HG02759 (cell line): ENCODE results near the gene PRRX1.

Experiments used
- ATAC-seq: cut with Tn5 transposase; IDR thresholded peaks from one replicate; pipeline ENCODE4 v1.9.1; 2021; ENCODE audit warnings: mild to moderate bottlenecking, moderate library complexity; ENCODE audit not compliant: unreplicated experiment

PRRX1 gene

GRCh38 chr1:170686291-170686690 is 22.4 kb downstream of the PRRX1 start:
- no peak for ATAC-seq

GRCh38 chr1:170687621-170688020 is 23.7 kb downstream of the PRRX1 start:
- no peak for ATAC-seq

GRCh38 chr1:170691258-170691657 is 27.3 kb downstream of the PRRX1 start:
- ATAC-seq, result no peak

GRCh38 chr1:170692866-170693575 is 29.1 kb downstream of the PRRX1 start:
- ATAC-seq, result no peak

GRCh38 chr1:170694172-170694926 is 30.4 kb downstream of the PRRX1 start:
- ATAC-seq, result no peak

GRCh38 chr1:170695955-170696590 is 32.1 kb downstream of the PRRX1 start:
- ATAC-seq, result no peak

GRCh38 chr1:170696591-170697290 is 32.8 kb downstream of the PRRX1 start:
- ATAC-seq, result no peak

GRCh38 chr1:170697316-170697715 is 33.4 kb downstream of the PRRX1 start:
- ATAC-seq, result no peak

- no peak for ATAC-seq
Measured at GRCh38 chr1:170698301-170699275, 34.7 kb downstream of the PRRX1 start.

GRCh38 chr1:170699696-170700095 is 35.8 kb downstream of the PRRX1 start:
- ATAC-seq, result no peak

- ATAC-seq, result no peak
Measured at GRCh38 chr1:170700842-170701615, 37.1 kb downstream of the PRRX1 start.

GRCh38 chr1:170701962-170702361 is 38.0 kb downstream of the PRRX1 start:
- ATAC-seq, result no peak

- ATAC-seq, result no peak
Measured at GRCh38 chr1:170703591-170703990, 39.7 kb downstream of the PRRX1 start.

- ATAC-seq, result no peak
Measured at GRCh38 chr1:170704256-170704655, 40.3 kb downstream of the PRRX1 start.

- ATAC-seq, result no peak
Measured at GRCh38 chr1:170705981-170706380, 42.0 kb downstream of the PRRX1 start.

- no peak for ATAC-seq
Measured at GRCh38 chr1:170707117-170707516, 43.2 kb downstream of the PRRX1 start.

GRCh38 chr1:170707959-170708655 is 44.2 kb downstream of the PRRX1 start:
- ATAC-seq, result no peak

- no peak for ATAC-seq
Measured at GRCh38 chr1:170711682-170712081, 47.8 kb downstream of the PRRX1 start.

- no peak for ATAC-seq
Measured at GRCh38 chr1:170714163-170714562, 50.2 kb downstream of the PRRX1 start.
